AG09309 (cell line): Measurements from ENCODE around the gene ENAM.
"Not testable (repeated sequence)": the region's sequence is repeated elsewhere in the genome, so short reads cannot be mapped to it uniquely, and the experiment has no call there.

Experiments used
- DNase-seq: peaks from one replicate; pipeline ENCODE4 v3.0.0-alpha.2; 2010; ENCODE audit warnings: low read depth
- H3K4me3 ChIP-seq: 2 replicates; pipeline ENCODE4 v1.5.1; 2011; ENCODE audit warnings: mild to moderate bottlenecking, low read depth, low read length, moderate library complexity; ENCODE audit not compliant: control insufficient read depth
- CTCF ChIP-seq: IDR thresholded peaks from 2 replicates; pipeline ENCODE4 v1.5.1; 2011; ENCODE audit warnings: mild to moderate bottlenecking, low read depth, low read length, inconsistent platforms; ENCODE audit not compliant: insufficient read depth, control insufficient read depth; ENCODE audit errors: missing control alignments

Gene ENAM

GRCh38 chr4:70674191-70674590 lies 45.6 kb downstream of the ENAM start:
- no peak overlapping the region for H3K4me3 ChIP-seq
- DNase-seq, result no peak
- no peak for TF ChIP-seq CTCF

- no peak for TF ChIP-seq CTCF
Measured at GRCh38 chr4:70674731-70675130, 46.2 kb downstream of the ENAM start.

GRCh38 chr4:70676554-70677090 lies 48.1 kb downstream of the ENAM start:
- no peak for DNase-seq

More at GRCh38 chr4:70674731-70675130, 46.2 kb downstream of the ENAM start:
- H3K4me3 ChIP-seq, result no peak overlapping the region
- DNase-seq, result no peak

GRCh38 chr4:70678383-70678999 lies 49.9 kb downstream of the ENAM start:
- DNase-seq, result no peak
- H3K4me3 ChIP-seq, result no peak overlapping the region
- TF ChIP-seq CTCF, result no peak

More at GRCh38 chr4:70676554-70677090, 48.1 kb downstream of the ENAM start:
- TF ChIP-seq CTCF, result no peak
- no peak overlapping the region for H3K4me3 ChIP-seq

DNA sequence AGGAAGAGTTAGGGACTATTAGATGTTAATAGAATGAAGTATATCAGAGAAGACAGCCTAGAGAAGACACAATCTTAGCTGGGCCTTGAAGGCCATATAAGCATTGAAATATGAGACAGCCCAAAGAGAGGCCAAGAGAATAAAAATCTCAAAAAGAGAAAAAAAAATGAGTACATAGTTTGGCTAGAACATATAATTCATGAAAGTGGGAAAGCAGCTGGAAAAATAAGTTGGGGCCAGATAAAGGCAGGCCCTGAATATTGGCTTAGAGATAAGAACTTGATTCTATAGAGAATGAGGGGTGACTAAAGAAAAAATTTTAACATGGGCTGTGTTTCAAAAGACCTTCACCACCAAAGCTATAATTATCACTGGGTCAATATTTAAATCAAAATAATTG lies 52.4 kb downstream of the ENAM start:
- DNase-seq, result no peak
- no peak overlapping the region for H3K4me3 ChIP-seq
- no peak for TF ChIP-seq CTCF

DNA sequence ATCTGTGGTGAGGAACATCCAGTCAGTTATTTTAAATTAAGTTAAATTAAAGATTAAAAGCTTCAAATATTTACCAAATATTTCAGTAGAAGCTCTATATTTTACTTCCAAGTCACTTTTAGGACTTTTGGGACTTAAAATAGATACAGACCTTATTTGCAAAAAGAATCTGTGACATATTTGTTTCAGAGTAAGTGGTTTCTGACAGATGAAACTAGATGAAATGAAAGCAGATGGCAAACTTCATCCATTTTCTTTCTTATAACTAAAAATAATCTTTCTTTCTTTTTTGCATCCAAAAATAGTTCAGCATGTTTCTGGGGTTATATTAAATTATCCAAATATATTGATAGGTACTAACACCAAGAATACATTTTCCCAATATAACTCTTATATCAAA lies 53.2 kb downstream of the ENAM start:
- no peak overlapping the region for H3K4me3 ChIP-seq
- TF ChIP-seq CTCF, result no peak
- DNase-seq, result no peak

DNA sequence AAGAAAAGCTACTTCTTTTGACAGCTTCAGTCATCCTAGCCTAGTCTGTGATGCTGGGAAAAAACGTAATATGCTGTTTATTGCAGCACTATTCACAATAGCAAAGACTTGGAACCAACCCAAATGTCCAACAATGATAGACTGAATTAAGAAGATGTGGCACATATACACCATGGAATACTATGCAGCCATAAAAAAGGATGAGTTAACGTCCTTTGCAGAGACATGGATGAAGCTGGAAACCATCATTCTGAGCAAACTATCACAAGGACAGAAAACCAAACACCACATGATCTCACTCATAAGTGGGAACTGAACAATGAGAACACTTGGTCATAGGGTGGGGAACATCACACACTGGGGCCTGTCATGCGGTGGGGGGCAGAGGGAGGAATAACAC lies 53.6 kb downstream of the ENAM start:
- H3K4me3 ChIP-seq, DNase-seq: not testable (repeated sequence)
